Esophagus muscularis mucosa (tissue), 4 donors: Measurements from ENCODE around the gene MANBA. TPM values are rescaled to one million over a fixed set of nuclear protein-coding genes. Genes with fewer than 3 reads are reported as not detected.
A peak's percentile ranks its signal among the peaks of the same experiment; 100 is the strongest.
"Not testable (repeated sequence)": the region's sequence is repeated elsewhere in the genome, so short reads cannot be mapped to it uniquely, and the experiment has no call there.

ENCODE experiments used
- DNase-seq: peaks from one replicate; pipeline ENCODE4 v3.0.0-alpha.2; 2017; ENCODE audit errors: extremely low spot score
- H3K27ac ChIP-seq, 4 donors: fragments of 200-600 bp; sonication (generic); replicated peaks in 1 of 4; 1 replicate in 3 of 4; 2 replicates in 1 of 4; pipeline ENCODE4 v1.5.1; 2016 to 2019; ENCODE audit warnings: mild to moderate bottlenecking in 1 of 4
- H3K27me3 ChIP-seq, 4 donors: fragments of 200-600 bp; sonication (generic); one replicate each; pipeline versions ENCODE4 v1.5.1 to v1.6.0; 2016 to 2019
- H3K36me3 ChIP-seq, 4 donors: fragments of 200-600 bp; sonication (generic); one replicate each; pipeline ENCODE4 v1.5.1; 2016 to 2019
- H3K4me1 ChIP-seq, 4 donors: fragments of 200-600 bp; sonication (generic); one replicate each; pipeline ENCODE4 v1.5.1; 2016 to 2019
- H3K4me3 ChIP-seq, 4 donors: fragments of 200-600 bp; sonication (generic); 1 replicate in 2 of 4; 2 replicates in 2 of 4; pipeline ENCODE4 v1.5.1; 2016 to 2019; ENCODE audit warnings: mild to moderate bottlenecking in 4 of 4, moderate library complexity in 1 of 4
- H3K9me3 ChIP-seq, 4 donors: fragments of 200-600 bp; sonication (generic); 1 replicate in 3 of 4; 2 replicates in 1 of 4; pipeline ENCODE4 v1.5.1; 2016 to 2019
- CTCF ChIP-seq, 3 experiments: fragments of 200-600 bp in 2 of 3; fragments of 450-650 bp in 1 of 3; sonication (generic) in 2 of 3; IDR thresholded peaks; one replicate each; pipeline ENCODE4 v1.5.1; 2017 to 2019; ENCODE audit warnings: antibody characterized with exemption in 3 of 3, mild to moderate bottlenecking in 2 of 3, moderate library complexity in 1 of 3
- EP300 ChIP-seq: sonication (generic); formaldehyde crosslinking; IDR thresholded peaks from one replicate; pipeline ENCODE4 v1.6.1; 2017; ENCODE audit warnings: antibody characterized with exemption
- POLR2A ChIP-seq: fragments of 450-650 bp; IDR thresholded peaks from one replicate; pipeline ENCODE4 v1.6.1; 2017; ENCODE audit warnings: antibody characterized with exemption, moderate library complexity, mild to moderate bottlenecking, low read depth
- POLR2AphosphoS5 ChIP-seq, 2 donors: sonication (generic); formaldehyde crosslinking; IDR thresholded peaks; one replicate each; pipeline ENCODE4 v1.6.1; 2017; ENCODE audit warnings: antibody characterized with exemption in 2 of 2
- WGBS: methylation state at CpG from one replicate; pipeline ENCODE4 v1.1.5; 2018; 5-methylcytosine and 5-hydroxymethylcytosine counted together
- intact Hi-C: fragments of 100-400 bp; cut with DNase I; formaldehyde crosslinking; loops from one replicate; pipeline ENCODE4 v1.15.1; 2023
- total RNA-seq, 4 donors: library from RNA; depleted of rRNA; stranded (reverse); fragments of >200 nt; gene quantifications; one replicate each; pipeline versions ENCODE4 v1.1.0 to v1.2.1, GENCODE V29; 2016

Gene MANBA
- total RNA-seq, 4 donors from 2014 or later, result 22.1 to 24.9 (median 24.5) TPM

- no peaks in the 10 kb centered on the region for H3K27me3 ChIP-seq
- intact Hi-C loops, result no loop called here
- H3K27ac ChIP-seq, result no peak overlapping the region
- 99% methylated on average over 5 of the region's 5 CpGs for WGBS
- TF ChIP-seq POLR2A (no peak), CTCF (IDR thresholded peaks at IDR 0.05) (peak in 1 of 3 experiments; percentile 7)
- H3K4me1 ChIP-seq, result peaks cover 0 to 13% (median 8%) of the 10 kb centered on the region in 4 donors
- peaks cover 0 to 4% (median 0%) of the 10 kb centered on the region in 4 donors for H3K36me3 ChIP-seq
- no peaks in the 10 kb centered on the region for H3K9me3 ChIP-seq
- H3K4me3 ChIP-seq, result no peak overlapping the region
- no peak for DNase-seq
Observed at GRCh38 chr4:102730968-102731533, 29.7 kb downstream of the MANBA start.

- H3K9me3 ChIP-seq, H3K27ac ChIP-seq, intact Hi-C loops, H3K4me3 ChIP-seq, H3K36me3 ChIP-seq, H3K27me3 ChIP-seq, H3K4me1 ChIP-seq: not testable (repeated sequence)
- peak; percentile 24 for DNase-seq
- 93% methylated on average over 3 of the region's 3 CpGs for WGBS
Observed at GRCh38 chr4:102729486-102729885, 31.3 kb downstream of the MANBA start.

- intact Hi-C loops, H3K4me3 ChIP-seq, H3K27me3 ChIP-seq, H3K9me3 ChIP-seq, H3K36me3 ChIP-seq, H3K27ac ChIP-seq: not testable (repeated sequence)
- WGBS, result 96% methylated on average over 3 of the region's 3 CpGs
- DNase-seq, result peak; percentile 55
- H3K4me1 ChIP-seq, result peaks cover 0 to 12% (median 3%) of the 10 kb centered on the region in 4 donors
Observed at GRCh38 chr4:102726919-102727318, 33.8 kb downstream of the MANBA start.

GRCh38 chr4:102726068-102726467, 34.7 kb downstream of the MANBA start:
- DNase-seq, result no peak
- Histone ChIP-seq H3K9me3 (no peaks in the 10 kb centered on the region), H3K4me1 (peaks cover 0 to 12% (median 3%) of the 10 kb centered on the region in 4 donors), H3K4me3 (no peak overlapping the region), H3K27ac (no peak overlapping the region), H3K27me3 (no peaks in the 10 kb centered on the region), H3K36me3 (peaks cover 0 to 6% (median 0%) of the 10 kb centered on the region in 4 donors)
- TF ChIP-seq EP300, result no peak
- no peak for TF ChIP-seq CTCF (IDR thresholded peaks at IDR 0.05)
- no peak for TF ChIP-seq POLR2AphosphoS5 (IDR thresholded peaks at IDR 0.05)
- no peak for TF ChIP-seq POLR2A
- intact Hi-C loops, result no loop called here

GRCh38 chr4:102725229-102725628, 35.5 kb downstream of the MANBA start:
- Histone ChIP-seq H3K27me3 (no peaks in the 10 kb centered on the region), H3K27ac (no peak overlapping the region), H3K9me3 (no peaks in the 10 kb centered on the region), H3K36me3 (peaks cover 0 to 10% (median 0%) of the 10 kb centered on the region in 4 donors), H3K4me1 (peaks cover 0 to 12% (median 3%) of the 10 kb centered on the region in 4 donors), H3K4me3 (no peak overlapping the region)
- TF ChIP-seq CTCF (IDR thresholded peaks at IDR 0.05) (no peak), POLR2AphosphoS5 (IDR thresholded peaks at IDR 0.05) (no peak), POLR2A (no peak), EP300 (no peak)
- intact Hi-C loops, result no loop called here
- DNase-seq, result peak; percentile 26
- 46% methylated on average over 3 of the region's 3 CpGs for WGBS

GRCh38 chr4:102723511-102723910, 37.3 kb downstream of the MANBA start:
- Histone ChIP-seq H3K4me3 (no peak overlapping the region), H3K27ac (no peak overlapping the region), H3K27me3 (no peaks in the 10 kb centered on the region), H3K36me3 (peaks cover 0 to 22% (median 7%) of the 10 kb centered on the region in 4 donors), H3K4me1 (peaks cover 0 to 9% (median 3%) of the 10 kb centered on the region in 4 donors), H3K9me3 (no peaks in the 10 kb centered on the region)
- TF ChIP-seq POLR2AphosphoS5 (IDR thresholded peaks at IDR 0.05) (no peak), CTCF (IDR thresholded peaks at IDR 0.05) (no peak), EP300 (no peak), POLR2A (no peak)
- intact Hi-C loops, result no loop called here
- no peak for DNase-seq
